Lower leg skin (tissue), 3 donors: ENCODE results near the gene TFAP2E.

Experiments
- CTCF ChIP-seq, 3 donors: fragments of 450-650 bp; IDR thresholded peaks; one replicate each; pipeline ENCODE4 v1.5.1; 2016; ENCODE audit warnings: antibody characterized with exemption in 3 of 3, mild to moderate bottlenecking in 3 of 3, moderate library complexity in 2 of 3
- POLR2A ChIP-seq, 2 donors: fragments of 450-650 bp; IDR thresholded peaks; one replicate each; pipeline ENCODE4 v1.6.1; 2016 to 2017; ENCODE audit warnings: antibody characterized with exemption in 2 of 2, mild to moderate bottlenecking in 1 of 2, moderate library complexity in 1 of 2

- TF ChIP-seq CTCF (IDR thresholded peaks at IDR 0.05) (no peak), POLR2A (IDR thresholded peaks at IDR 0.05) (no peak)
Measured at GRCh38 chr1:35590476-35591040, 17.4 kb downstream of the TFAP2E start.
